Astrocyte (in vitro differentiated cells and primary cell): ENCODE measurements around the gene C8B.

Experiments used
- EZH2 ChIP-seq: IDR thresholded peaks from 2 replicates; pipeline ENCODE4 v1.6.1; 2012; ENCODE audit warnings: mild to moderate bottlenecking, low read length, inconsistent platforms; ENCODE audit not compliant: insufficient read depth
- TF ChIP-seq, protein P1 (sequence below): IDR thresholded peaks from 2 replicates; pipeline ENCODE4 v1.5.1; 2011; ENCODE audit warnings: low read depth, mild to moderate bottlenecking, inconsistent platforms, low read length, moderate library complexity; ENCODE audit not compliant: insufficient read depth

- TF ChIP-seq, protein P1, sequence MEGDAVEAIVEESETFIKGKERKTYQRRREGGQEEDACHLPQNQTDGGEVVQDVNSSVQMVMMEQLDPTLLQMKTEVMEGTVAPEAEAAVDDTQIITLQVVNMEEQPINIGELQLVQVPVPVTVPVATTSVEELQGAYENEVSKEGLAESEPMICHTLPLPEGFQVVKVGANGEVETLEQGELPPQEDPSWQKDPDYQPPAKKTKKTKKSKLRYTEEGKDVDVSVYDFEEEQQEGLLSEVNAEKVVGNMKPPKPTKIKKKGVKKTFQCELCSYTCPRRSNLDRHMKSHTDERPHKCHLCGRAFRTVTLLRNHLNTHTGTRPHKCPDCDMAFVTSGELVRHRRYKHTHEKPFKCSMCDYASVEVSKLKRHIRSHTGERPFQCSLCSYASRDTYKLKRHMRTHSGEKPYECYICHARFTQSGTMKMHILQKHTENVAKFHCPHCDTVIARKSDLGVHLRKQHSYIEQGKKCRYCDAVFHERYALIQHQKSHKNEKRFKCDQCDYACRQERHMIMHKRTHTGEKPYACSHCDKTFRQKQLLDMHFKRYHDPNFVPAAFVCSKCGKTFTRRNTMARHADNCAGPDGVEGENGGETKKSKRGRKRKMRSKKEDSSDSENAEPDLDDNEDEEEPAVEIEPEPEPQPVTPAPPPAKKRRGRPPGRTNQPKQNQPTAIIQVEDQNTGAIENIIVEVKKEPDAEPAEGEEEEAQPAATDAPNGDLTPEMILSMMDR: no peak
- no peak for TF ChIP-seq EZH2
Observed at GRCh38 chr1:57007472-57007871, 41.7 kb upstream of the C8B start.
